Measurements from ENCODE around the gene DRC7.

DNA sequence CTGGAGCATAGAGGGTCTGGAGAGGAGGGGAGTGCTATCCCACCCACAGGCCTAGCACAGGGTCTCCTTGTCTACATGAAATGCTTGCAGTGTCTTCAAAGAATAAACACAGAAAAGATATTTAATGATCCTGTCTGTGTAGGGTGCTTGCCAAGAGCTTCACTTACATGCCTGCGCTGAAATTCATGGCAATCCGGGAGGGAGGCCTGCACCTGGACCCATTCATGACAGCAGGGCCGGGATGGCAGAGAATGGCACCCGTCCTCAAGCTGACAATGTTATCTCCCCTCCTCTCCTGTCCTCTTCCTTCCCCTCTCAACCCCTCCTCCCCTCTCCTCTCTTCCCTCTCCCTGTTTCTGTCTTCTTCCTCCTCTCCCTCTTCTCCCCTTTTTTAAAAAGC is 24.4 kb upstream of the DRC7 start:
- no peak for TF ChIP-seq POLR2AphosphoS5 (IDR thresholded peaks at IDR 0.05; ENCODE audit: low read depth, low read length)
- no peak for TF ChIP-seq TAF1 (IDR thresholded peaks at IDR 0.05; ENCODE audit: low read depth, low read length)
- TF ChIP-seq POLR2A (IDR thresholded peaks at IDR 0.05; ENCODE audit: low read depth, low read length) = no peak
- TF ChIP-seq SPI1 (IDR thresholded peaks at IDR 0.05; ENCODE audit: low read depth, low read length) = no peak
